ENCODE data around the gene GBF1.
A peak's percentile ranks its signal among the peaks of the same experiment; 100 is the strongest.
"Not testable (repeated sequence)": the region's sequence is repeated elsewhere in the genome, so short reads cannot be mapped to it uniquely, and the experiment has no call there.

Gene GBF1

DNA sequence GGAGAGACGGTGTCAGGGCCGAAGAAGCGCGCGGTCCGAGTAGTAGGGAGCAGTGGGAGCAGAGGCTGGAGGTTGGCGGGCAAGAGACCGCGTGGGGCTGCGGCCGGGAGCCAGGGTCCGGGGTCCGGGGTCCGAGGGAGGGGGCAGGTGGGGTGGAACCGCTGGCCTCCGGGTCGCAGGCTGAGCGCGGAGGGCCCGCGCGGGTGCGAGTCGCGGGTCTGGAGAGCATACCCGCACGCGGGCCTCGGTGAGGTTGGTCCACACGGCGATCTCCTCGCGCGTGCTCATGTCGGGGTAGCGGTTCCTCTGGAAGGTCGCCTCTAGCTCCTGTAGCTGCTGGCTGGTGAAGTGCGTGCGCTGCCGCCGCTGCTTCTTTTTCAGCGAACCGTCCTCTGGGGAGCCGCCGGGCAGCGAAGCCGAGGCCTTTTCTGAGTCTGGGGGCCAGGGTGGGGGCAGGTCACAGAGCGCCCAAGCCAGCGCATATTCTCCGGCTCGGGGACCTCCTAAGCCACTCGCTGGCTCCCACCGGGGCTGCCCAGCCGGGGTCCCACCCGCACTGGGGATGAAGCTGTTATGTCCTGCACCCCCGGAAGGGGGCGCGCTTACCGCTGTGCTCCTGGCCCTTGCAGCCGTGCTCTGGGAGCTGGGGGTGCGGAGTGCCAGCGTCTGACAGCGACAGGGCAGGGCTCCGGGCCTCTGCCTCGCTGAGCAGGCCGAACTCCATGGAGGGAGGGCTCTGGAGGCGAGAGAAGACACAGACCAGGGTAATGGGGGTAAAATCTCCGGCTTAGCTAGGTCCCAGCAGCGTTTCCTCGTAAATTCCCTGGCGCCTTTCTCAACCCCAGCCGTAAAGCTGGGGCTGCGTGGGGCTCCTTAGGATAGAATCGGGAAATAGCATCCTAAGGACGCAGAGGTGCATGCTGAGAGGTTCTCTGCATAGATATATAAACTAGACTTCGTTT is 13.7 kb upstream of the GBF1 start:
- DNase-seq = no peak

DNA sequence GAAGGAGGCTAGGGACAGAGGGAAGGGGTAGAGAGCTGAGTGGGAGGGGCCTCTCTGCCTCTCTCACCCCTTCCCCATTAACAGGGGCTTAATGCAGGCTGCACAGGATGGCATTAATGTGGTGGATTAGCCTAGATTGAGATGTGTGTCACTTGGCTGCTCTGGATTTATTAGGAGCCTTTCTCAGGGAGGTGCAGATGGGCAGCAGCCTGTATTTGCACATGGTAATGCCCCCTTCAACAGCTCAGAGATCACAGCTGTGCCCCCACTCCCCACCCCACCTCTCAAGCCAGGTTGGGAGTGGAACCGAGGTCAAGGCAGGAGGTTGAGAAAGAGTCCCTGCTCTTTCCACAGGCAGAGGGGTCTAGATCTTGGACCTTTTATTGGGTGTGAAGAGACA is 11.3 kb upstream of the GBF1 start:
- DNase-seq = no peak

DNA sequence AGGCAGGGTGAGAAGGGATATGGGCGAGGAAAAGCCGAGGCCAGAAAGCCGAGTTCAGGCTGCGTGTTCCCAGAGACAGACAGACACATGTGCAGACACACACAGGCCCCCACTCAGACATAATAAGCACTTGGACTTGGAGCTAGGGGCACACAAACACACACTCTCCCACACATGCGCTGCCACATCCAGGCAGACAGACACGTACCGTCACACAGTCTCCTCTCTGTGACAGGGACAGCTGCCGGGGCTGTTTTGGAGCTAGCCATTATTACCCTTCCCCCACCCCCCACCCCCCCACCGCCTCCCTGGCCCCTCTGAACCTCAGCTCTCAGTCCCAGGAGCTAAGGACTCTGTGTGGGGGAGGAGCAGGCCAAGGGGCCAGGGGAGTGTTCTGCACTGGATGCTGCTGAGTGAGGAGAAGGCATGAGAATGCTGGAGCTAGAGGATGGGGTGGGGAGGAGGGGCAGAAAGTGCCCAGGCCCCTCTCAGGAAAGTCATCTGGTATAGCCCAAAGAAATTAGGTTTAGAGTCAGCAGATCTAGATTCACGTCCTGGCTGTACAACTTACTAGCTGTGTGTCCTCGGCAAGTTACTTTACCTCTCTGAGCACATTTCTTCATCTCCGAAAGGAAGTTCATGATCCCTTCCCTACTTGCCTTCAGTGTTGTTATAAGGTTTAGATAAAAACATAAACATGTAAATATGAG is 10.3 kb upstream of the GBF1 start:
- no peak for DNase-seq

DNA sequence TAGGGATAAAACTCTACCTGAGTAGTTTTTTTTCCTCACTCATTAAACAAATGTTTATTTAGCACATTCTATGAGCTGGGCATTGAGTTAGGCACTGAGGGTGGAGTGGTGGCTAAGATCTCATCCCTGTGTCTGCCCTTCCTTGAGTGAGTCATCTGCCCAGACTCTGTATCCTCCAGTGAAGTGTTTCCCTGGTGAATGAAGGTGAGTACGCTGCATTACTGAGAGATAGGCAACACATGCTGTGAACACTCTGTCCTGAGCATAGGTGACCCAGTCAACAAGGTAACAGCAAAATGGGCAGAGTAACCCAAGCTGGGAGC is 9.8 kb upstream of the GBF1 start:
- no peak for DNase-seq

DNA sequence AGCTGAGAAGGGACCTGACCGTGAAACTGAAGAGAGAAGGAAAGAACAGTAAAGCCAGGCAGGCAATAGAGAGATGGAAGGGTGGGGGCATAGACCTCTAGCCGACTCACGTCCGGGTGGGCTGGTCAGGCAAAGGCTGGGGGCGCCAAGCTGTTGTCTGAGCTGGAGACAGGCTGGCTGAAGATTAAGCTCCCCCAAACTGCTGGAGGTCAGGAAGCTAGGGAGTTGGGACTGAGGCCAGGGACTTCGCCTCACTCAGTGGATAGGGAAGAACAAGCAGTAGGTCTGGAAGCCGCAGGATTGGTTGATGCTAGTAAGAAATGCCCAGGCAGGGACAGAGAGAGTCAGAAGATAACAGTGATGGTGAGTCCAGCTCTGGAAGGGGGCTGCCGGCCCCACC is 9.3 kb upstream of the GBF1 start:
- DNase-seq = no peak

DNA sequence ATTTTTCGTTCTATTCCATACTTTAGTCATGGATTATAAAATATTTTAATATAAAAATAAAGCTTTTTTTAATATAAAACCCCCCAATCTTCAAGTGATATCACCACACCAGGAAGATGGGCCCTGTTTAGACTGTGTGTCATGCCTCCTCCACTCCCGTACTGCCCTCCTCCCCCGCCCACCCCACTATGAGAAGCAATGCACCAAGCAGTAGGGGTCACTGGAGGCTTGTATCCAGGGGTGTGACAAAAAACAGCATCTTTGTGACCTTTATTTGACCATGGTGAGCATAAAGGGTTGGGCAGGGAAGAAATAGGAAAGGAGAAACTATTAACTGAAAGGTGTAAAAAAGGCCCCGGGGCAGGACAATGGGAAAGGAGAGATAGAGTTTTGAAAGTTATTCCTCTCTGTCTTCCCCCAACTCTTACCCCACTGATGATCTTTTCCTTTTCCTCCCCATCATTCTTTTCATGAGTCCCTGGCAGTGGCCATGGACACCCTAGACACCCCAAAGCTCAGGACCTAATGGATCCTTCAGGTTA is 7.5 kb upstream of the GBF1 start:
- no peak for DNase-seq

DNA sequence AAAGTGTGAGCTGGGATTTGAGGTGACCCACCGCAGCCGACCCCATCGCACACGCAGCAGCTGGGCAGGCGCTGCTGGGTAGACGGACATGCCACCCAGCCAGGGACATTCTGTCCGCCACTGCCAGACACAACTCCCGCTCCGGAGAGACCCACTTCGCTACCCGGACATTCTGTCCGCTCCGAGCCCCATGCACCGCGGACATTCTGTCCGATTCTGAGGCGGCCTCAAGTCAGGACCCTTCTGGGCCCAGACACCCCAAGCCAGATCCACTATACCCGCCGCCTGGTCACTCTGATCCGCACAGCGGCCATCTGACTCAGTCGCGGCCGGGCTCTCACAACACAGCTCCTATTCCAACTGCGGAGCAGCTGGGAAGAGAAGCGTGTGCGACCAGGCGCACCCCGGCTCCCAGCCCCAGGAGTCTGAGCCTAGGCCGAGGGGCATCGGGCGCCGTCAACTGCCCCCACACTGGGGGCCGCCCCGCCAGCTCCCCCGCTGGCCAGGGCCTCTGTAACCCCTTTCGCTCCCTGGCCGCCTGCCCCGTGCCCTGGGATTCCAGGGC is 4.8 kb upstream of the GBF1 start:
- no peak for DNase-seq

DNA sequence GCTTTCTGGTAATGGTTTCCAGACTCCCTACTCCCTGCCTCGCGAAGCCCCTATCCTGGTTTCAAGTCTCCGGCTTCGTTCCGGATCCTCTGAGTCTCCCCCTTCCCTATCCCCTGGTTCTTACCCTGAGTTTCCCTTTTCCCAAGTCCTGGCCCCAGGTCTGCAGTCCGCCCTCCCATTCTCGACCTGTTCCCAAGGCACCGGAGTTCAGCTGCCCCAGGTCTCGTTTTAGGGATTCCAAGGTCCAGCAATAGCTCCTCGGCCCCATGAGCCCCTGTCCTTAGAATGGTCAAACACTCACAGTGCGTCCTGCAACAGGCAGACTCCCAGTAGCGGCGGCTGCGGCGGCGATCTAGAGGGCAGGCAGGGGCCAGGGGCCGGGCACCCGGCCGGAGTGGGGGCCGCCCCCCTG is 4.3 kb upstream of the GBF1 start:
- DNase-seq = no peak

DNA sequence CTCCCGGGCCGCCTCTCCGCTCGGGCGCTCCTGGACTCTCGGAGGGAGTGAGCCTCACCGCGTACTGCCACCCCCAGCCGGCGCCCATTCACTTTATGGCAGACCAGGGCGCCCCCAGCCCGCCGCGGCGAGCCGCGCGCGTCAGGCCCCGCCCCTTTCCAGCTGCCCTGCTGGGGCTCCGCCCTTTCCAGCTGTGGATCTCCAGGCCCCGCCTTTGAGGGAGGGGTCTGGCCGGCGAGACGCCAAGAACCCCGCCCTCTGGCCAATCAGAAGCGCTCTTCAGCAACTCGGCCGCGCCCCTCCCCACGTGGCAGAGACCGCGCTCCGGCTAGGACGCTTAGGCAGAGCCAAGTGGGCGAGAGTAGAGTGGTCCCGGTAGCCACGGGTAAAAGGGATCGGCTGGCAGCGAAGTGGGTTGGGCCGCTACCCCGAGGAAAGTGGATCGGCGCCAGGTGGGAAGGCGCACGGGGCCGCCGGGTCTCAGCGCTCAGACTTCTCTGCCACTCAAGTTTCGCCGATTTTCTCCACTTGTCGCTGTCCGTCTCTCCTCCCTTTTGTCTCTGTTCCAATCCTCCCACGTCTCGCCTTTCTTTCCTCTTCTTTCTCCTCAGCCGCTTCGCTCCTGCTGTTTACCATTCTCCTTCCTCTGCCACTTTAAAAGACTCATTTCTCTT is 3.8 kb upstream of the GBF1 start, which contains the start of gene PITX3:
TSS of gene PITX3 (minus strand) at position 69 of the 674 bp plus-strand sequence. CDS start 9,432 bp downstream, outside the sequence.
- peak; percentile 51 for DNase-seq

DNA sequence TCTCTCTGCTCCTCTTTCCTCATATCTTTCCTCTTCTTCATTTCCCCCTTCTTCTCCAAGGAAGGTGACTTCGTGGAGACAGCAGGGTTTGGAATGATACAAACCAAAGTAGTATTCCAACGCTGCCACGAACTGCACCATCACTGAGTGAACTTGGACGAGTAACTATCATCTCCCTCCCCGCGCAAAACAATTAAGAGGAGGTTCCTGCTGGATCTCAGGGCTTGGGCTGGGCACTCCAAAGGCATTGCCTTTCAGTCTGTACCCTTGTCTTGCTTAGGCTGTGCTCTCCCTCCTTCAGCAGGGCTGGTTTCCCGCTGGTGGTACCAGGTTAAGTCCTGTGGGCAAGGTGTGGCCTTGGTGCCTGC is 3.2 kb upstream of the GBF1 start:
- DNase-seq = no peak

DNA sequence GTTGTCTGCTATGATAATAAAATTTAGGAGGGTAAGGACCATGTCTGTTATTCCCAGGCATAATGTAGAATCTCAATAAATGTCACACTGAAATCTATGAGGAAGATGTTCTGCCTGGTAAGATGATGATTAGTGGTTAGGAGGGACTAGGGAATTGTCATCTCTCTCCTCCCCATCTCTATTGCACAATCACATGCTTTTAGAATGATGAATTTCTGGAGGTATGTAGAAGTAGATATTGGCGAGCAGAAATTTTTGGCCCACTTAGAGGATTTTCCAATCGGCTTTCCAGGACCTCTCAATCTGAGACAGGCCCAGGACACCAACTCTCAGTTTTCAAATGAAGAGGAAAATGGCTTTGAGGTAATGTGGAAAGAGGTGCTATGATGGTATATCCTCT is 2.0 kb upstream of the GBF1 start:
- DNase-seq = no peak

DNA sequence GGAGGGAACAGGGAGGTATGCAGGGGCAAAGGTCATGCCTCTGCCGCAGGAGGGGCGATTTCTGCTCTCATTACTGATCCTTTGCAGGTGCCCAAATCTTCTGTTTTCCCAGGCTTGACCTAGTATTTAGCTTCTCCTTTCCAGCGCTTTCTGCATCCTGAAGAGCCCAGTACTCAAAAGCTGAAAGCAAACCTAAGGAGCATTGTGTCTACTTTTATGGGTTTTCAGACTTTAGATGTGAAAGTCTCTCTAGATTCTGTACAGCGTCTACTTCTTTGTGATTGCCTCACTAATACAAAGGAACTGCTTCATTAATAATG is 560 bp downstream of the GBF1 start:
- DNase-seq = no peak

DNA sequence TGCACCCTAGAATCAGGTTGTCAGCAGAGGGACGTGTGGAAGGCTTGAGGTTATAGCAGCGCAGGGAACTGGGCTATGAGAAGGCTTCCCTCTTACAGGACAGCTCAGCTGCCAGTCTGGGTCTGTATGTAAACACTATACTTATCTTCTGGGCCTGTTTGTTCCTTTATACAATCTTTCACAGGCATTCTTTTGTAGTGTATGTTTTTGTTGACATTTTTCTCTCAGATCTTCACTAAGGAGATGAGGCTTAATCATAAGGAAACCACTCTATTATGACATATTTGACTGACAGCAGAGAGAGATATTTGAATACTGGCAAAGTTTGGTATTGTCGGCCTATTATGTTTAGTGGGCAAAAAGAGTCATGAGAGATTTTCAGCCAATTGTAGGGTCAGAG is 929 bp downstream of the GBF1 start:
- DNase-seq = no peak

DNA sequence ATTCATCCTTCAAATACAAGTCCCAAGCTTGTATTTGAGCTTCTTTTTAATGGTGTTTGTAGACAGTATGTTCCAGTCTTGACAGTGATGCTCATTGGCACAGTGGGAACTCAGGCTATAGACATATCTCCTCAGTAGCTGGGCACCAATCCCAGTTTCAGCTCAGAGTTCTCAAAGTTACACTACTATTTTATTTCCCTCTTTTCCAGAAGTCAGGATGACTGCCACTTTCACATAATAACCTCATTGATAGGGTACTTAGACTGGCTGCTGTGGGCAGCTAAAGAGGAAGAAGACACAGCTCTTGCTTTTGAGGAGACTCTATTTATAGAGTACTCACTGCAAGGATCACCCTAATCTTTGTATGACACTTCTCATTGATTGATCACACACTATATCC is 2.4 kb downstream of the GBF1 start:
- no peak for DNase-seq

DNA sequence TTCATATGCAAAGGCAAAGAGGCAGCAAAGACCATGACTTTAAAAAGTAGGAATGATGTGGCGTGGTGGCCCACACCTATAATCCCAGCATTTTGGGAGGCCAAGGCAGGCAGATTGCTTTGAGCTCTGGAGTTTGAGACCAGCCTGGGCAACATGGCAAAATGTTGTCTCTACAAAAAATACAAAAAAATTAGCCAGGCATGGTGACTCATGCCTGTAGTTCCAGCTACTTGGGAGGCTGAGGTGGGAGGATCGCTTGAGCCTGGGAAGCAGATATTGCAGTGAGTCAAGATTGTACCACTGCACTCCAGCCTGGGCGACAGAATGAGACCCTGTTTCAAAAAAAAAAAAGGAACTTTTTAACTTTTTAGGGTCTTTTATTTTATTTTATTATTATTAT is 7.2 kb downstream of the GBF1 start:
- DNase-seq = not testable (repeated sequence)

DNA sequence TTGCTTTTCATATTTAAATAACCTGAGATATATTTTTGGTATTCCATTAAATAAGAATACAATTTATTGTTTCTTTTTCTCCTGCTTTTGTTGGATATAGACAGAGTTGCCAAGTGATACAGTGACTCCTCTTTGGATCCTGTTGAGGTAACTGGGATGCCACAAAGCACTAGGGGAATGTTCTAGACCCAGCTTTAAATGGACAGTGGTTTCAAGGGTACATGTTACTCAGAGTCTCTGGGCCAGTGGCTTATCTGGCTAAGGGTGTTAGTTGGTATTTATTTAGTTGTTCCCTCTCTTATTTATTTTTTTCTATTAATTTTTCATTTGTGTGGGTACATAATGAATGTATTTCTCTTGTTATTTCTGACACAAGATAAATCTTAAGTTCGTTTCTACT is 9.1 kb downstream of the GBF1 start:
- no peak for DNase-seq

DNA sequence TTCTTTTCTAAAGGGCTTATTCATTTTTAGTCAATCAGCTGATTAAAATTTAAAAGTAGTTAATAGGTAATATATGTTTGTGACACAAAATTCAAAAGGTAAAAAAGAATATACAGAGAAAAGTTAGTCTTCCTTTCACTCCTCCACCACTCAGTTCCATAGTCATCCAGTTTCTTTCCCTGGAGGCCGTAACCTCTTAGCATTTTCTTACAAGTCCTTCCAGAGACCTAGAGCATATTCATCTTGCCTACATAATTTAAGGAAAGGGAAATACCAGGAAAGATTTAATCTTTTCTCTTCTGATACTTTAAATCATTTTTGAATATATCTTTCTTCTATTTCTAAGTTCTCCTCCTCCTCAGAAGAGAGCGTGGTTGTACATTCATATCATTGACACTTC is 10.1 kb downstream of the GBF1 start:
- no peak for DNase-seq

DNA sequence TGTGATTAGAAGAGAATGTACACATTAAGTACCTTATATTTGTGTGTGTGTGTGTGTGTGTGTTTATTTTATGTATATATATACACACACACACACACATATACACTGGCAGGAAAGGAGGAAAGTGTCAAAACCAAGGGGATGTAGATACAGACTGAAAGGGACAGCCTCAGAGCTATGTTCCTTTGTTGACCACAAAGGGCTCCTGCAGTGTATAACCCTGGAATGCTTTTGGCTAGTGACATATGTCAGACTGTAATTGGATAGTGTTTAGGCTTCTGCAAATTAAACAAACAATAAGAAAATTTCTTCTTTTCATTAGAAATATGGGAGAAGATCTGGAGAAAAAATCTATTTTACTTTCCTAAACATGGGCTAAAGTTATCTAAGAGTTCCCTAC is 15.9 kb downstream of the GBF1 start:
- DNase-seq = no peak

DNA sequence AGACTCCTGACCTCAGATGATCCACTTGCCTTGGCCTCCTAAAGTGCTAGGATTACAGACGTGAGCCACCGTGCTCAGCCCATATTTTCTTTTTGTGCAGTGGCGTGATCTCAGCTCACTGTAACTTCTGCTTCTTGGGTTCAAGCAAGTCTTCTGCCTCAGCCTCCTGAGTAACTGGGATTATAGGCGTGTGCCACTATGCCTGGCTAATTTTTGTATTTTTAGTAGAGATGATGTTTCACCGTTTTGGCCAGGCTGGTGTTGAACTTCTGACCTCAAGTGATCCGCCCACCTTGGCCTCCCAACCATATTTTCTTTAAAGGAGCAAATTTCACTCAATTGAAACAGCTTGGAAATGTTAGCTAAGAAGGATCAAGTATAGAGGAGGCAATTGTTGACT is 16.5 kb downstream of the GBF1 start:
- no peak for DNase-seq

DNA sequence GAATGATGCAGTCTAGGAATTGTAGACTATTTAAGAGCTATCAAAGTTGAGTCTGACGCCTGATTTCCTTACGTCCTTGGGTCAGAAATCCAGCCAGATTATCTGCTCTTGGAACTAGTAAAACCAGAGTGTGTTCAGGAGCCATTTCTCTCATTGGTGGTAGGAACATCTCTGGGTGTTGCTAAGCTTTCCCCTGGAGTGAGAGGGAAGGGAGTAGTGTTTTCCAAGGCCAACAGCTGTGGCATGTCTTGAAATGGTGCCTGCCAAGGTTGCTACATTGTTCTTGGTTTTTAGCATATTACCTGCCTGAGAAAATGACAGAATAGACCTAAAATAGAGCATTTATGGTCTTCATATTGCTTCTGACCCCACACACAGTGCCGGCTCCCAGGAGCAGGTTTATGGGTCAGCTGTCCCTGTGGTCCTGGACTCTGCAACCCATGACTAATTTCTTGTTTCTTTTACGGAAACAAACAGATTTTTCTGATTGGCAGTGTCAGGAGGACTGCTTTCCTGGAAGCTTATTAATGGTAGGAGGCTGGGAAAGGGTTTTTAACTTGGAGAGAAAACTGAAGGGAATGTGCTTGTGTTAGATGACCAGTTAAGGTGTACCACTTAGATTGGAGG is 17.5 kb downstream of the GBF1 start:
- DNase-seq = no peak

DNA sequence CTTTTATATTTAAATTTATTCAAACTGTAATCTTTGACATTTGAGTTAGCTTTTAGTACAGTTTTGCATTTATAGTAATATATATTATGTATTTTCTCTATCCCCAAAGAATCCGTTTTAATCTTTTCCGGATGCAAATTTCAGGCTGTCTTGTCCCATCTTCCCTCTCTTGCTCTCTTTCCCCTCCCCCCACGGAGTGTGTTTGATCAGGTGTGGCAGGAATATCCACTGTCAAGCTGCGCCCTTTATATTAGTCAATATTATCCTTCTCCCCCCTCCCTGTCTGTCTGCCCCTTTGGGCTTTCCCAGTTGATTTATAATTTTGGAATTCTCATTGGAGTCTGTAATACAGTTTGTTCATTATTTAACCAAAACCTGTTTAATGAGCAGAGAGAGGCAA is 19.0 kb downstream of the GBF1 start:
- DNase-seq = no peak

DNA sequence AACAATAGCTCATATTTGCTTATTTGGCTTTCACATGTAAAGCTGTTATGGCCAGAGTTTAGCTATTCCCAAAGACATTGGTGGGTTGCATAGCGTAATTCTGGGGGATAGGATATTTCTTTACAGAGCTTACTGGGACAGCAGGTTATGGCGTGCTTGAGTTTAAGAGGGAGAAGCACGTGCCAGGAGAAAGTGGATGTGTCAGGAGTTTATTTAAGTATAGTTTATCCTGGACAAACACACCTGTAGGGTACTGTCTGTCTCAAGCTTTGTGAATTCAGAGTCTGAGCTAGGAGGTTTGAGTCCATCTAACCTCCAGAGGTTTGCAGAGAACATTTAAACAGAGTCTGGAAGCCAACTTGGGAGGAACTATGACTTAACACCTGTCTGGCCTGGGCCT is 21.3 kb downstream of the GBF1 start:
- DNase-seq = no peak

DNA sequence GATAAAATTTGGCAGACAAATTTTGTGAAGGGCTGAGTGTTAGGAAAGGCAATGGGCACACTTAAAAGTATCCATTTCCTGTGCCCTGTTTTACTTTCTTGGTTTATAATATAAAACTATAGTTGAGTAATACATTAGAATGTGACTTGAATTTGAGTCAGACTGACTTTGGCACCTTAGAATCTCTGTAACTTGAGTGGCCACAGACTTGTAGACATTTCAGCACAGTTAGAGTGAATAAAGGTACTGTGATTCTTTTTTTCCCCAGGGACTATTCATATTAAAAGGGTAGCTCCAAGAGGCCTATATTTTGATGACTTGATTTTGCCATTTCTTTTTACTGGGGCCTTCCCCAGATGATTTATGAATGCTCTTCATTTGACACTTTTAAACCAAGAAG is 22.4 kb downstream of the GBF1 start:
- DNase-seq = no peak
